Stimulated activated CD8-positive, alpha-beta memory T cell treated with anti-CD3 and anti-CD28 coated beads, Interleukin-7, amount 100 ng/mL, for 4 hours (primary cell): ENCODE measurements around the gene OCIAD1.

Source experiments
- DNase-seq, 2 donors: peaks; one replicate each; pipeline ENCODE4 v3.0.0-alpha.2; 2020; ENCODE audit warnings: low read depth in 2 of 2

Gene OCIAD1

GRCh38 chr4:48891028-48891619, 60.2 kb downstream of the OCIAD1 start:
- no peak for DNase-seq

- DNase-seq: no peak
These were observed 66.0 kb downstream of the OCIAD1 start for GRCh38 chr4:48896845-48897244.

GRCh38 chr4:48898733-48899431, 68.0 kb downstream of the OCIAD1 start:
- DNase-seq: no peak

GRCh38 chr4:48899432-48899749, 68.5 kb downstream of the OCIAD1 start:
- DNase-seq: no peak

DNA sequence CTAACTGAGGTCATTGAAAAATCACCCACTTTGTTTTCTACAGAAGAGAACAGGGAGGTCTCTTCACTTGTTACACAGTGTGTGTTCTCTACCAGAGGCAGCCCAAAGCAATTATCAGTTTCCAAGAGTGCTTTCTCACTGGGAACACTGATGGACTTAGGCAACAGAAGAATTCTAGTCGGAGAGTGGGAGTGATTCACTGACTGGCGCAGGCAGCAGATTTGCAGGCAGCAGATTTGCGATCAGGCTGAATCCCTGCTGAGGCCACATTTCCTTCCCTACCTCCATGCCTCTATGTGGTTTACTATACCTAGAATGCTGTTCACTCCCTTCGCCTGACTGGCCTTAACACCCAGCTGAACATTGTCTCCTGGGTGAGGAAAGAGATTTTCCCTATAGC, 69.1 kb downstream of the OCIAD1 start:
- no peak for DNase-seq

GRCh38 chr4:48901196-48901595, 70.3 kb downstream of the OCIAD1 start:
- no peak for DNase-seq

GRCh38 chr4:48902266-48902665, 71.4 kb downstream of the OCIAD1 start:
- no peak for DNase-seq

DNA sequence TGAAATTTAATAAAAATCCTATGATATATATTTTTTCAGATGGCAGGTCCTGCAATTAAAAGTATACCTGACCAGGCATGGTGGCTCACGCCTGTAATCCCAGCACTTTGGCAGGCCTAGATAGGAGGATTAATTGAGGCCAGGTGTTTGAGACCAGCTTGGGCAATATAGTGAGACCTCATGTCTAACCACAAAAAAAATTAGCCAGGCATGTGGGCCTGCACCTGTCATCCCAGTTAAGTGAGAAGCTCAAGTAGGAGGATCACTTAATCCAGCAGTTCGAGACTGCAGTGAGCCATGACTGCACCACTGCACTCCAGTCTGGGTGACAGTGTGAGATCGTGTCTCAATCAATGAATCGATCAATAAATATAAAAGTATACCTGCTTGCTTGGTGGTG, 73.2 kb downstream of the OCIAD1 start:
- DNase-seq: no peak

DNA sequence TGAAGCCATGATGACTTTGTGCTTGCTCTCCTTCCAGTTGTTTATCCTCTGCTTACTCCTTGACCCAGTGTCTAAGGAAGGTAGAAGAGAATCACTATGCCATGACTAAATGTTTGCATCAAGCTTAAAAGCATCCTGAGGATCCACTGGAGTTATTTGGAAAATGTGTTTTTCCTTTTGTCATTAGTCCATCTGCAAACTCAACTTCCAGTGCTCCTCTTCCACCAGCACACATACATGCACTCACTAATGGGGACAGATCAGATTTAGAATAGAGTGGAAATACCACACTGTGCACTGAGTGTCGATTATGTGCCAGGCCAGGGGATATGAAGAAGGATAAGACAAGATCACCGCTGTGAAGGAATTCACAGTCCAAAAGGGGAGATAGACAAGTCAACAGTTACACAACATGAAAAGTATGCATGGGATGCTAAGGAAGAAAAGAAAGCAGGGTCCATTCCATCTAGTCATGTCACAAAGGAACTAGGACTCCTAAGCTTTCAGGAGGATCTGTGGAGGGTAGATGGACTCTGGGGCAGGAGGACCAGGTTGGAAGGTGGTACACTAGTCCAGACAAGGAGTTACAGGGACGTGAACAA, 73.8 kb downstream of the OCIAD1 start:
- no peak for DNase-seq

GRCh38 chr4:48905363-48906015, 74.6 kb downstream of the OCIAD1 start:
- no peak for DNase-seq

- peak; percentile 72 to 77 for DNase-seq
These were observed 75.6 kb downstream of the OCIAD1 start, which contains the start of gene OCIAD2 for GRCh38 chr4:48906206-48907173. TSS of gene OCIAD2 (minus strand) at chr4:48906774. CDS start at chr4:48904549, 2,225 bp downstream.

DNA sequence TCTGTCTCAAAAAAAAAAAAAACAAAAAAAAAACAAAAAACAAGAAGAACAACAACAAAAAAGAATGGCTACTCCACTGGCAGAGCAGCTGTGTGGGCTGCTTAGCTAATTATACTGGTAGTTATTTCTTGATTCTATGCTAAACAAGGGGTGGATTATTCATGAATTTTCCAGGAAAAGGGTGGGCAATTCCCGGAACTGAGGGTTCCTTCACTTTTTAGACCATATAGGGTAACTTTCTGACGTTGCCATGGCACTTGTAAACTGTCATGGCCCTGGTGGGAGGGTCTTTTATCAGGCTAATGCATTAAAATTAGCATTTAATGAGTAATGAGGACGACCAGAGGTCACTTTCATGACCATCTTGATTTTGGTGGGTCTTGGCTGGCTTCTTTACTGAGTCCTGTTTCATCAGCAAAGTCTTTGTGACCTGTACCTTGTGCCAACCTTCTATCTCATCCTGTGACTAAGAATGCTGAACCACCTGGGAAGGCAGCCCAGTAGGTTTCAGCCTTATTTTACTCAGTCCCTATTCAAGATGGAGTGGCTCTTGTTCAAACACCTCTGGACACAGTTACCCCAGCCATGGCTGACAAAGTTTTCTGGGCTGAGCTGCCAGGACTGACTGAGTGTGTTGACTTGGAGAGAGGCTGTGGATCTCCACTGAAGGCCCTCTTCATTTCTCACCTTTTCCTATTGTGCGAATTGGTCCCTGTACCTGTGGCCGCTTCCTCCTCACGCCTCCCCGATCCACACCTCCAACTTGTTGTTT, 77.0 kb downstream of the OCIAD1 start:
- DNase-seq: no peak

- DNase-seq: no peak
These were observed 77.8 kb downstream of the OCIAD1 start for GRCh38 chr4:48908687-48909086.

- DNase-seq: peak; percentile 28 to 31
These were observed 78.8 kb downstream of the OCIAD1 start for GRCh38 chr4:48909697-48910096.

DNA sequence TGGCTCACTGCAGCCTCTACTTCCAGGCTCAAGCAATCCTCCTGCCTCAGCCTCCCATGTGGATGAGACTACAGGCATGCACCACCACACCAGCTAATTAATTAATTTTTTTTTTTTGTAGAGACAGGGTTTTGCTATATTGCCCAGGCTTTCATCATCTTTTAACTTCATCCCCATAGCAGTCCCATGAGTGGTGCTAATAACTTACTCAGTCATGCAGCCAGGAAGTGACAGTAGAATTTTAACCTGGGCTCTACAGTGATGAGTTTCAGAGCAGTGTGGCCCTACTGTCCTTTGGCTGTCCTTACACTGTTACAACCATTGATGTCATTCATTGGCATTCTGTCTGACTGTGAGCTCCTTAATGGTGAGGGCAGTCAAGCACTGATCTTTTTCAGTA, 79.6 kb downstream of the OCIAD1 start:
- DNase-seq: no peak
